K562 (cell line): ENCODE measurements around the gene AP3S1. TPM values are rescaled to one million over a fixed set of nuclear protein-coding genes. Genes with fewer than 3 reads are reported as not detected.

ENCODE experiments used
- NONO ChIP-seq, 2 experiments: fragments of 200-400 bp in 1 of 2; fragments of 450-650 bp in 1 of 2; formaldehyde crosslinking in 1 of 2; IDR thresholded peaks; 2 replicates each; pipeline ENCODE4 v1.6.1; 2017; ENCODE audit warnings: low read depth in 2 of 2, mild to moderate bottlenecking in 2 of 2, moderate library complexity in 2 of 2, low read length in 1 of 2
- POLR2H ChIP-seq: IDR thresholded peaks from 2 replicates; pipeline ENCODE4 v1.6.1; 2016; ENCODE audit warnings: missing genetic modification characterization, low read depth, mild to moderate bottlenecking, control low read depth, missing compliant biosample characterization, moderate library complexity
- PURB ChIP-seq: sonication (generic); formaldehyde crosslinking; IDR thresholded peaks from 2 replicates; pipeline ENCODE4 v1.9.0; 2021; ENCODE audit warnings: low read depth, mild to moderate bottlenecking, missing genetic modification reagents
- RBM39 ChIP-seq: fragments of 200-400 bp; formaldehyde crosslinking; optimal IDR thresholded peaks from 2 replicates; pipeline ENCODE3; 2018; ENCODE audit warnings: low read depth, low read length
- SMARCB1 ChIP-seq: IDR thresholded peaks from 2 replicates; pipeline ENCODE4 v1.6.1; 2011; ENCODE audit warnings: improper control_type of control experiment, low read depth; ENCODE audit not compliant: insufficient read length
- SNRNP70 ChIP-seq: fragments of 200-400 bp; formaldehyde crosslinking; optimal IDR thresholded peaks from 2 replicates; pipeline ENCODE3; 2017; ENCODE audit warnings: low read depth, low read length
- ZNF41 ChIP-seq: fragments of 250-450 bp; sonication (Bioruptor Pico); conservative IDR thresholded peaks from 2 replicates; pipeline ENCODE4 v1.4.0; 2020; ENCODE audit warnings: mild to moderate bottlenecking
- polyA plus RNA-seq, 8 experiments: library from polyadenylated mRNA; depleted of rRNA in 4 of 8; stranded (reverse) in 5 of 8; unstranded in 3 of 8; fragments of >200 nt; fragmentation: Nextera tagmentation in 2 of 8; fragmentation: Illumina TruSeq in 1 of 8; extraction: Ambion mirVana in 2 of 8; extraction: Trizol in 1 of 8; gene quantifications; 2 replicates each; pipeline versions ENCODE4 v1.2.1 to v1.2.3, GENCODE V29; 2011 to 2014; ENCODE audit warnings: inconsistent platforms in 1 of 8, missing spikeins in 1 of 8
- total RNA-seq, 7 experiments: library from RNA; depleted of rRNA in 6 of 7; stranded (reverse); fragments of >200 nt in 6 of 7; fragmentation: Illumina TruSeq in 2 of 7; extraction: Trizol in 2 of 7; gene quantifications; 2 replicates each; pipeline versions ENCODE4 v1.2.1 to v1.2.3, GENCODE V29; 2011 to 2021; ENCODE audit warnings: low replicate concordance in 1 of 7
- TF ChIP-seq, protein P1 (sequence below): fragments of 450-650 bp; formaldehyde crosslinking; IDR thresholded peaks from 2 replicates; pipeline ENCODE4 v1.4.0; 2020; ENCODE audit warnings: mild to moderate bottlenecking, moderate library complexity
- TF ChIP-seq, protein P2 (sequence below): sonication (generic); formaldehyde crosslinking; IDR thresholded peaks from 2 replicates; pipeline ENCODE4 v1.8.1; 2023; ENCODE audit warnings: mild to moderate bottlenecking, missing genetic modification reagents
- TF ChIP-seq, protein P3 (sequence below): sonication (generic); formaldehyde crosslinking; IDR thresholded peaks from 2 replicates; pipeline ENCODE4 v1.5.0; 2020; ENCODE audit warnings: missing genetic modification reagents

The AP3S1 gene
- total and polyA plus RNA-seq, 9 of the 15 experiments (the other 6 are each of a cell fraction or from before 2014, with no cell fraction given) = 46.1 to 106 (median 67.3) TPM

DNA sequence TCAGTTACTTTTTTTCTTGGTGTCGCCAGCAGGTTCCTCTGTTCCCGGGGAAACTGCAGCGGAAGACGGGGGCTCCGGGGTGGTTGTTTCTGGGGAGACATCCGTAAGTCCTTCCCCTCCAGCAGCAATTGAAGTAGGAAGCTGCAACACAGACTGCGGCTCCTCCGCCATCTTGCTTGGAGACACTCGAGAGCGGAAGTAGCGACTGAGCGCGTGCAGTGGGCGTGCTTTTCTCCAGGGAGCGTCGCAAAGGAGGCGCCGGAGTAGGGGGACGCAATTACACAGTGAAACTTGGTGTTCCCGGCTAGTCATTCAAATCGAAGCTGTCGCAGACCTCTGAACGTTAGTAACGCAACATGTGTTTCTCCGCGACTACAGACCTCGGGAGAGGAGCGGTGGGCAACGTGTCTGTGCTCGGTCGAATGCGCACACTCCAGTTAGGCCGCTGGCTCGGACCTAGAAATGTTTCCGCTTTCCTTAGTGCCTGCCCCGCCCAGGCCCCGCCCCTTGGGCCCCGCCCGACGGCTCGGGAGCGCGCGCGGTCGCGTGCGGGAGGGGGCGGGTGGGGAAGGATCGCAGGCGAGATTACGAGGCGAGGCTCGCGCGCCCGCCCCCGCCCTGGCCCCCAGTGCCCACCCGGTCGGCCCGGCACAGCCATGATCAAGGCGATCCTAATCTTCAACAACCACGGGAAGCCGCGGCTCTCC lies at the start of gene AP3S1, which contains the start of gene ATG12 (continued):
- no peak for TF ChIP-seq SMARCB1
- no peak for TF ChIP-seq RBM39
- no peak for TF ChIP-seq SNRNP70
- TF ChIP-seq PURB (CRISPR knock-in tag) = no peak
- peak; percentile 91 for TF ChIP-seq POLR2H (tag)
- TF ChIP-seq, protein P1, sequence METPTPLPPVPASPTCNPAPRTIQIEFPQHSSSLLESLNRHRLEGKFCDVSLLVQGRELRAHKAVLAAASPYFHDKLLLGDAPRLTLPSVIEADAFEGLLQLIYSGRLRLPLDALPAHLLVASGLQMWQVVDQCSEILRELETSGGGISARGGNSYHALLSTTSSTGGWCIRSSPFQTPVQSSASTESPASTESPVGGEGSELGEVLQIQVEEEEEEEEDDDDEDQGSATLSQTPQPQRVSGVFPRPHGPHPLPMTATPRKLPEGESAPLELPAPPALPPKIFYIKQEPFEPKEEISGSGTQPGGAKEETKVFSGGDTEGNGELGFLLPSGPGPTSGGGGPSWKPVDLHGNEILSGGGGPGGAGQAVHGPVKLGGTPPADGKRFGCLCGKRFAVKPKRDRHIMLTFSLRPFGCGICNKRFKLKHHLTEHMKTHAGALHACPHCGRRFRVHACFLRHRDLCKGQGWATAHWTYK = no peak; the same call in 1 of the 2 replicates
- no peak for TF ChIP-seq ZNF41 (CRISPR knock-in tag)
- TF ChIP-seq, protein P2, sequence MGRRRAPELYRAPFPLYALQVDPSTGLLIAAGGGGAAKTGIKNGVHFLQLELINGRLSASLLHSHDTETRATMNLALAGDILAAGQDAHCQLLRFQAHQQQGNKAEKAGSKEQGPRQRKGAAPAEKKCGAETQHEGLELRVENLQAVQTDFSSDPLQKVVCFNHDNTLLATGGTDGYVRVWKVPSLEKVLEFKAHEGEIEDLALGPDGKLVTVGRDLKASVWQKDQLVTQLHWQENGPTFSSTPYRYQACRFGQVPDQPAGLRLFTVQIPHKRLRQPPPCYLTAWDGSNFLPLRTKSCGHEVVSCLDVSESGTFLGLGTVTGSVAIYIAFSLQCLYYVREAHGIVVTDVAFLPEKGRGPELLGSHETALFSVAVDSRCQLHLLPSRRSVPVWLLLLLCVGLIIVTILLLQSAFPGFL (CRISPR knock-in tag) = no peak; the same call in 1 of the 2 replicates
- peak in 1 of 2 experiments; percentile 91; a peak in 2 of 4 replicates for TF ChIP-seq NONO (IDR thresholded peaks at IDR 0.05; ENCODE audit: low read depth in 2 of 2, low read length in 1 of 2)
- TF ChIP-seq, protein P3, sequence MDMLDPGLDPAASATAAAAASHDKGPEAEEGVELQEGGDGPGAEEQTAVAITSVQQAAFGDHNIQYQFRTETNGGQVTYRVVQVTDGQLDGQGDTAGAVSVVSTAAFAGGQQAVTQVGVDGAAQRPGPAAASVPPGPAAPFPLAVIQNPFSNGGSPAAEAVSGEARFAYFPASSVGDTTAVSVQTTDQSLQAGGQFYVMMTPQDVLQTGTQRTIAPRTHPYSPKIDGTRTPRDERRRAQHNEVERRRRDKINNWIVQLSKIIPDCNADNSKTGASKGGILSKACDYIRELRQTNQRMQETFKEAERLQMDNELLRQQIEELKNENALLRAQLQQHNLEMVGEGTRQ = no peak
